GM15510 (cell line): Measurements from ENCODE around the gene HLA-DOB.

Experiments used
- POLR2A ChIP-seq: IDR thresholded peaks from 3 replicates; pipeline ENCODE4 v1.6.1; 2011; ENCODE audit warnings: borderline replicate concordance; ENCODE audit not compliant: insufficient read length; ENCODE audit errors: extremely low read depth

HLA-DOB gene

DNA sequence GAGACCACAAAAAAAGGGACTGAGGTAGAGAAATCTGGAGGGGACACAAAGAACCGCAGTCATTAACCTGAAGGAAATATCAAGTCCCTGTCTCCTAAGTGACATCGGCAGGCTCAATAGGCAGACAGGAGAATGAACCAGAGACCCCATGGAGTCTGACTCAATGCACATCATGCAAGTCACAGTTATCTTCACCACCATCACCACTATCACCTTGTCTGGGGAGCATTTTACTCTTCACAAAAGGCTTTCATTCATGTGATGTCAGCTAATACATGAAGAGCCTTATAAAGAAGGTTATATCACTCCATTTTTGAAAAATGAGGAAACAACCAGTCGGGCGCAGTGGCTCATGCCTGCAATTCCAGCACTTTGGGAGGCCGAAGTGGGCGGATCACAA is 32.3 kb upstream of the HLA-DOB start:
- no peak for TF ChIP-seq POLR2A

DNA sequence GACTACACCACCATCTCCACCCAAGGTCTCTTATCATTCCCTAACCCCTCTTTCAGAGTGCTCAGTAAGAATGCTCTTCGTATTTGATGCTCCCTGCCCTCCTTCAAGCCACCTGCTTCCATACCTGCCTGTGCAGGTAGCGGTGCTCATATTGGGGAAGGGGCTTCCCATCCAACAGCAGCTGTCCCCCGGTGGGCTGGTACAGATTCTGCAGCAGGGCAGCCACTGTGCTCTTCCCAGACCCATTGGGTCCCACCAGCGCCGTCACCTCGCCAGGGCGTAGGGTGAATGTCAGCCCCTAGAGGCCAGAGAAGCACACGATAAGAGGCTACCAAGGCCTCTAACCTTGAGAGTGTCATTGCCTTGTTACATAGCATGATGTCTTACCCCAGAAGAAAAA is 31.0 kb upstream of the HLA-DOB start:
- TF ChIP-seq POLR2A: no peak

DNA sequence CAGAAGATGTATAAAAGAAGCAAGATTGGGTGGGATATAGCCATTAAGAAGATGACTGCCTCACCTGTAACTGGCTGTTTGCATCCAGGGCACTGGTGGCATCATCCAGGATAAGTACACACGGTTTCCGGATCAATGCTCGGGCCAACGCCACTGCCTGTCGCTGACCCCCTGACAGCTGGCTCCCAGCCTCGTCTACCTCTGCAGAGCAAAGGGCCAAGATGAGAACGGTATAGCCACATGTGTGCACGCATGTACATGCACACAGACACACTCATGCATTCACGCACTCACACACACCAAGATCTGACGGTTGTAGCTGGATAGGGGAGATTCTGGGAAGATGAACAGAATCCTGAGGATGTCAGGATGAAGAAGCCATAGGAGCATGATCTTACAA is 30.2 kb upstream of the HLA-DOB start:
- TF ChIP-seq POLR2A: no peak

DNA sequence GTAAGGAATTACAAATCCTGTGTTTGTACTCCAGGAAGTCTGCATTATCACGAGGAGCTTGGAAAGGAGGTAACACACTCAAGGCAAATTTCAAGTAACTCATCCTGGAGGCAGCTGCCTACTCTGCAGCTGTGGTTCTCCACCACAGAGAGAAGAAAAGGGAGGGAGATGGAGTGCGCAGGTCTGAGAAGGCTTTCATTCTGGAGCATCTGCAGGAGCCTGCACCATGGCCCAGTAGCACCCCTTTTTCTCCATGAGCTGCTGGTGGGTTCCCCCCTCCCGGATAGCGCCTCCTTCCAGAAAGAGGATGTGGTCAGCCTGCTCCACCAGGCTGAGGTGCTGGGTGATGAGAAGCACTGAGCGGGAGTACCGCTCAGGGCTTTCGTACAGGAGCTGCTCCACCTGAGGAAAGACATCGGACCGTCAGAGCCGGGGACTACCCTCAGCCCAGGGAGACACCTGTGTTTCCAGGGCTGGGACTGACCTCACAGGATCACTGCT is 28.6 kb upstream of the HLA-DOB start:
- peak; percentile 33 for TF ChIP-seq POLR2A

DNA sequence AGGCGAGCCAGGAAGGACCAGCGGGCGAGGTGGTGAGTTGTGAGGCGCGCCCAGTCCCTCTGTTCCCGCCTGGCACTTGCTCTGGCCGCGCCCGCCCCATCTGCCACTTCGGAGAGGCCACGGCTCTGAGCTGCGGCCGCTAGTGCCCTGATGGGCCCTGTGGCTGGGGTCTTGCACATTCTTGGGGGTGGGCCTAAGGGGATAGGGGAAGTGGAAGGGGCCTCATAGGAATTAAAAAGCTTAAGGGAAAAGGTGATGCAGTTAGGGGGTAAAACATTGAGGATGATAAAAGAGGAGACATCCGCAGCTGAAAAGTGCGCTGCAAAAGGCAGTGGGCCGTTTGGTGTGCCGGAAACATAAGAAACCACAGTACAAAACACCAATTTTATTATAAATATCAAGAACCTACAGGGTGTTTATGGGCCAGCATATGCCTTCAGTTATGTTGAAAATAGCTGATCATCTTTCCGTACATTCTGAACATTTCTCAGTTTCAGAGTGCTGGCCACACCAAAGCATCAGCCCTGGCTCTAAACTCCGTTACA is 28.1 kb upstream of the HLA-DOB start:
- TF ChIP-seq POLR2A: peak; percentile 86

DNA sequence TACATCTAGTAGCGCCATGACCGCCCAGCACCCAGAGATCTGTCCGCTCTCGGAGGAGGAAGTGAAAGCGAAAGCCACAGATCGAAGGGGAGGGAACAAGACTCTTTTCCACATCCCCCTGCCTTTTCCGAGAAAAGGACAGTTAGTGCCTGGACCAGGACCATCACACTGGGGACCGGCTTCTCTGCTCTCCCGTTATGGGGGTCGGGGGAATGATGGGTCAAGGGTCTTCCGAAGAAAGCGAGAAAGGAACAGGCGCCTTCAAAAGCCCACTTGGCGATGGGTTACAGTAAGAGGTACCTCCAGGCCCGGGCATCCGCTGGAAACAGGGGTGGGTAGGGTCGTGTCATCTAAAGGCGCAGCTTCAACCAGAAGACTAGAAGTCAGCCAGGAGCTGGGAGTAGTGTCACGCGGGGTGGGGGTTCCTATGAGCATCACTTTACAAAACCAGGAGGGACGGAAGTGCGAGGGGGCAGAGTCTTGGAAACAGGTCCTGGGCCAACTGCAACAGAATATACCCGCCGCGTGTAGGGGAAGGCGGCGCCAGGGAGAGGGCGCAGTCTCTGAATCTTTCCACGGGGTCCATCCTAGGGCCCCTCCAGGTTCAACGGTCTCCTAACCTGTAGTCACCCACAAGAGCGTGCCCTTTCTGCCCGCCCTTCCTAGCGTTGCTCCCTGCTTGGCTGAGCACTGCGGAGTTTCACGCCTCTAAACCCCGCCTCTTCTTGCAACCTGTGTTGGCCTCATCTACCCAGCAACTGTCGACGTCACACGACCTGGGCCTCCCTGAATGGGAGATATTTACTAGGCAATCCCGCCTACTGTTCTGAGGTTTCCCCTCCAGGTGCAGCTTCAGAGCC is 27.4 kb upstream of the HLA-DOB start, which contains the start of gene PSMB8:
Gene PSMB8, minus strand, starts transcription at position 69 of the 860 bp plus-strand sequence. Its CDS starts 51 bp downstream, at position 18.
- peak; percentile 93 for TF ChIP-seq POLR2A

DNA sequence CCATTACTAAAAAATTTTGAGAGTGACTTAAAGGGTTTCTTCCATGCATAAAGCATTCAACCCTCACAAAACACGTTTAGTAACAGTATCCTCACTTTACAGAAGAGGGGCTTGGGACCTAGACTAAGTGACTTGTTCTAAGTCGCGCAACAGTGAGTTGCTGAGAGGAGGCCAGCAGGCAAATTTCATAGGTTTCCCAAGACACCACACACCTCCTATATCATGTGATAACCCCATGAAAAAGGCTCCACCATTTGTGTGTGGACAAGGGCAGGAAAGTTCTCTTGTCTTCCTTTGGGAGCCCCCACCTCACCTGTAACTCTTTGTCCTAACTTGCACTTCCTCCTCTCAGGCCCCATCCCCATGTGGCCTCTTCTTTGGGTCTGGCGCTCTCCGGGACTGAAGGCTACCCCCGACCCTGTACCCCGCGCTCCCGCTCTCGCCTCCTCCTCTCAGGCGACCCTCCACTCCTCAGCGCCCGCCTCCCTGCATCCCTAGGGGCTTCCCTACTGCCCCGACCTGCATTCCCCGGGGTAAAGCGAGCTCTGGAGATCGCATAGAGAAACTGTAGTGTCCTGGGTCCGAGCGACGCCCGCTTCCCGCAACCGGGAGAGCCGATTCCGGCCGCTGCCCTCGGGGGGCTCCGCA is 26.7 kb upstream of the HLA-DOB start:
- TF ChIP-seq POLR2A: no peak

DNA sequence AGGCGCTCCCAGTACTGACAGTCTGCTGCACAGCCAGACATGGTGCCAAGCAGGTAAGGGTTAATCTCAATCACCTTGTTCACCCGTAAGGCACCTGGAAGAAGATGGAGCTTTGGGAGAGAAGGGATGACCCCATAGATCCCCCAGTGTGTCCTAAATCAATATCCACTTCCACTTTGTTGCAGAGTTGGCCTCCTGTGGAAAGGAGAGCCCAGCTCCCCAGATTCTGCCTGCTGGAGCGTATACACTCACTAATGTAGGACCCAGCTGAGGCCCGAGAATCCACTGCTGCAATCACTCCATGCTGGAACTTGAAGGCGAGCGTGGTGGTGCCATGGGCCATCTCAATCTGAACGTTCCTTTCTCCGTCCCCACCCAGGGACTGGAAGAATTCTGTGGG is 25.9 kb upstream of the HLA-DOB start:
- TF ChIP-seq POLR2A: no peak

DNA sequence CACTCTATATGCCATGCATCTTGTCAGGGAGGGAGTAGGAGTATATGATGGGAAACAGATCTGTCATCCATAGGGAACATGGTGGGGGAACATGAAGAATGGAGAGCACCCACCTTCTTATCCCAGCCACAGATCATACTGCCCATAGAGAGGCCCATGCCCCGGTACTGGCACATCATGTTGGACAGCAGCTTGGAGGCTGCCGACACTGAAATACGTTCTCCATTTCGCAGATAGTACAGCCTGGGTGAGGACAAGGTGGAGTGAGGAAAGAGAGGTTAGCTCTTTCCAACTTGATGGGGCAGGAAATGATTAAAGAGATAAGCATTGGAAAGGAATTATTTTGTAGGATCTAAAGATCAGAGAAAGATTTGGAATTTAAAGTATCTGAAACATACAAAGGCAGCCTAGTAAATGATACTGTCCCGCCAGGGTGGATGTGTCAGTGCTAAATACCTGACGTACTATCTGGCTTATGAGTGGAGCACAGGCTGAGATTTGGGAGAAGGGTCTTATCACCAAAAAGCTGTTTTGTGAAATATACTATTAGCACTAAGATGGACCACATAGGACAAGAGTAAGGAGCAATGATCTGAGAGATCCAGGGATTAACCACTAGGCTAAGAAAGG is 25.3 kb upstream of the HLA-DOB start:
- TF ChIP-seq POLR2A: no peak

DNA sequence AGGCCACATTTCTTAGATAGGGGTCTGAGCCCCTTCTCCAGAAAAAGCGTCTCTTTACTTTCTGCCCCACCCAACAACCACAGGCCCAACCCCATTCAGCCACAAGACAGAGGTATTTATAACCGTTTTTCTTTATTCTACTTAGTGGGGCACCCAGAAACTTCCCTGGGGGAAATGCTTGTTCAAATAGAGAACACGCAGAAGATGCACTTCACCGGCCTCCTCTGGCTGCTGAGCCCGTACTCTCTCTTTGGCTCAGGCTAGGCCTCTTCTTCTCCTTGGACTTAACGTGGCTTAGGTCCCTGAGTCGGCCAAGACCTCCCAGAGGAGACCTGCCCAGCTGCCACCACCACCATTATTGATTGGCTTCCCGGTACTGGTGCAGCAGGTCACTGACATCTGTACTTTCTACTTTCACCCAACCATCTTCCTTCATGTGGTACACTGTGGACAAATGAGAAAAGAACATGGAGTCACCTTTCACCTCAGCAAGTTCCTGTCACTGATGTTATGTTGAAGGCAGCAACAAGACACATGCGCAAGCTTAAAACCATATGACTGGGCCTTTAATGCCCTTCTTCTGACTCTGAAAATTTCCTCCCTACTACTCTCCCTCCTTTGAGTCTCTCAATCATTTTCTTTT is 23.9 kb upstream of the HLA-DOB start:
- TF ChIP-seq POLR2A: peak; percentile 50

DNA sequence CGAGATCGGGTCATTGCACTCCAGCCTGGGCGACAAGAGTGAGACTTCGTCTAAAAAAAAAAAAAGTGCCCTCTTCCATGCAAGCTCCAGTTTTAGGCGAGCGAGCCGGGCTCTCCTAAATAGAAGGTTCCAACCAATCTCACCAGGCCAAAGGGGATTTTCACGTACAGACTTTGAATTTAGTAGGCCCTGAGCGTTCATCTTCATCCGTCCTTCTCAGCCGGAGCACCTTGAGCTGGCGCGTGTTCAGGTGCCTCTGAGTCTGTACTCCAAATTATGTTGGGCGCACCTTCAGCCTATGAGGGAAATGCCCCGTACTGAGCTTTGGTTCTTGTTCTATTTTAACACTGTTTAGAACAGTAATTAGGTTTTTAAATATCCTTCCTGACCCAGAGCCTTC is 22.6 kb upstream of the HLA-DOB start:
- no peak for TF ChIP-seq POLR2A

DNA sequence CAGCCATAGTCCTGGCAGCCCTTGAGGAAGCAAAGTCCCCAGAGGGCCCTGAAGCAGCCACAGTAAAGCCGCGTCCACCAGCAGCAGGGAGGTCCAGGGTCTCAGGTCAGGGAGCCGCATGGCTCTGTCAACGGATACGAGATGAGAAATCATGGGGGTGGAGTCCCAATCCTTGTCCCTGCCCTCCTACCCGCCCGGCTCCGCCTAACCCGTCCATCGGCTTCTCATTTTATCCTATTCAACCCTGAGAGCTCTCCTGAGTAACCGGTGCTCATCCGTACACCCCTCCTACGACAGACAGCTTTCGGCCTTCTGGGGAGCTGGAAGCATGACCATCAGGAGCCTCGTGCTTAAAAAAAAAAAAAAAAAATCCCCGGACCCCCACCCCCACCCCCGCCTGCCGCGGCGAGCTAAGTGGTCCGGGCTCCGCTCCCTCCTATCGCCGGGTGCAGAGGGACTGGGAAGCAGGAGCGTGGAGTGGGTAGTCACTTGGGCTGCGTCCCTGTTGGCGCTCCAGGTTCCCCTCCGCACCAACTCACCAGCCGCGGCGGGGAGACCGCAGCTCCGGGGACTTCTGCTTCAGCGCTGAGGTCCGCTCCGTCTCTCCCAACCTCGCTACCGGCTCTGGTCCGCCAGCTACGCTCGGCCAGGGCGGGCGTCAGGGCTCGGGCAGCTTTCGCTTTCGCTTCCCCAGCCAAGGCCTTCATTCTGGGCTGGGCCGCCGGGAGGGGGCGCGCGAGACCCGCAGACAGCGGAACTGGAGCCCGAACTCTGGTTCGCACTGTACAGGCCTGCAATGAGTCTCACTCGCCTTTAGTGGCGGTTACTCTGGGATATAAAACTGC is 21.5 kb upstream of the HLA-DOB start, which contains the start of gene TAP2:
Gene TAP2, minus strand, starts transcription at position 626 of the 845 bp plus-strand sequence. Its CDS starts 506 bp downstream, at position 120.
- TF ChIP-seq POLR2A: peak; percentile 74

DNA sequence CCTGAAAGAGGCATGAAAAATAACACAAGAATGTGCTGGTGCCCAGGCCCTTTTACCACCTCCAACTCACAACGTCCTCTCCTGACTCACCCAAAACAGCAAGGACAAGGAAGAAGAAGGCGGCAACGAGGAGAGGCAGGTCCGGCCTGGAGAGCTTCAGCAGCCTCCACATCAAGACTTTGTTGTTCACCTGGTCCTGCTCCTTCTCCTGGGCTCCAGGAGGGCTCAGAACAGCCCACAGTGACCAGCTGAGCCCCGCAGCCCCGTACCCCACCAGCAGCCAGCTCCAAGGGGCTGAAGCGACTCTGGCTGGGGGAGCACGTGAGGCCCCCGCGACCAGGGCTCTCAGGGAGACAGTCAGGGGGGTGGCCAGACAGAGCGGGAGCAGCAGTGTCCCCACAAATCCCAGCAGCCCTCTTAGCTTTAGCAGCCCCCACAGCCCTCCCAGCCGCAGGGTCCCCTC is 20.9 kb upstream of the HLA-DOB start:
- no peak for TF ChIP-seq POLR2A
